GM23248 (cell line): ENCODE data around the gene SMARCD1.

Source experiments
- EZH2 ChIP-seq: fragments of 200-600 bp; sonication (generic); IDR thresholded peaks from 2 replicates; pipeline ENCODE4 v1.6.1; 2018; ENCODE audit warnings: antibody characterized with exemption, mild to moderate bottlenecking; ENCODE audit not compliant: insufficient read depth, poor library complexity, severe bottlenecking
- EZH2phosphoT487 ChIP-seq: fragments of 200-600 bp; sonication (generic); IDR thresholded peaks from 2 replicates; pipeline ENCODE4 v1.6.1; 2018; ENCODE audit warnings: antibody characterized with exemption, moderate library complexity, mild to moderate bottlenecking, low read depth; ENCODE audit not compliant: insufficient read depth

DNA sequence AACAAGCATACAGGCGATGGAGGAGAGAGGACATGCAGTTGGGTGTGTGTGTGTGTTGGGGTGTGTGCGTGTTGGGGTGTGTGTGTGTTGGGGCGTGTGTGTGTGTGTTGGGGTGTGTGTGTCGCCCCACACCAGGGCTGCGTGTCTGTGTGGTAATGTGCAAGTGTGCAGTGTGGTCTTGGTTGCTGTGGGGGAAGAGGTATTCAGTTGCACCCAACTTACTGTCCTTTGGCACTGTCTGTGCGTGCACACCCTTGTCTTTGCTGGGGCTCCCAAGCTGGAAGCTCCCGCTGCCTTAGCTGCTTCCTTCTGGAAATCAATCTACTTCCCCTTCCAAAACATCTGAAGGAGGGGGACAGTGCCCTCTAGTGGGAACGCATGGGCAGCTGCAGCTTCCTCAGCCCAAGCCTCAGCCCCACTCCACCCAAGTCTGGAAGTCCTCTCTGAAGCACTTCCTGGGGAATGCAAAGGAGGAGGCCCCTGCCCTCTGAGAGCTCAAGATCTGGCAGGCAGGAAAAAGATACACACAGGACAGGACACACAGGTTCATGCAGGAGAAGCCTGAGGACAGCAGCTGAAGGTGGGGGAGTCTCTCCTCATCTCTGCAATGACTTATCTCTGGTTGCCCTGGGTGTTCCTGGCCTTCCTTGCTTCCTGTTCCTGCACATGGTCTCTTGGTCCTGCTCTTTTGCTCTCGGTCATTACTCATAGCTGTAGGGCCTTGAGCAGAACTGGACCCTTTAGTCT lies 14.7 kb upstream of the SMARCD1 start:
- TF ChIP-seq EZH2 (no peak), EZH2phosphoT487 (no peak)
